Measurements from ENCODE around the gene MICALL2.

The MICALL2 gene

DNA sequence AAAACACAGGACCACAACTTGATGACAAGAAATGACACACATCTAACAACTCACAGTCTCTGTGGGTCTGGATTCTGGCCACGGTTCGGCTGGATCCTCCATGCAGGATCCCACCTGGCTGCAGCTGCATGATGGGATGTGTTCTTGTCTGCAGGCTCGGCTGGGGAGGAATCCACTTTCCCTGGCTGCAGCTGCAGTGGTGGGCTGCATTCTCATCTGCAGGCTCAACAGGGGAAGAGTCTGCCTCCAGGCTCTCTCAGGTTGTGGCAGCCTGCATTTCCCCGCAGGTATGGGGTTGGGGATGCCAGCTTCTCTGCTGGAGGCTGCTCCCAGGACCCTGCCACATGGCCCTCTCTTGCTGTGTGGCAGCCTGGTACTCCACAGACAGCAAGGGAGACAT is 64.9 kb downstream of the MICALL2 start:
- no peak for DNase-seq (ENCODE audit: low read depth)

GRCh38 chr7:1393421-1393820 is 65.8 kb downstream of the MICALL2 start:
- DNase-seq (ENCODE audit: low read depth), result no peak

GRCh38 chr7:1392556-1392955 is 66.7 kb downstream of the MICALL2 start:
- no peak for DNase-seq (ENCODE audit: low read depth)

DNA sequence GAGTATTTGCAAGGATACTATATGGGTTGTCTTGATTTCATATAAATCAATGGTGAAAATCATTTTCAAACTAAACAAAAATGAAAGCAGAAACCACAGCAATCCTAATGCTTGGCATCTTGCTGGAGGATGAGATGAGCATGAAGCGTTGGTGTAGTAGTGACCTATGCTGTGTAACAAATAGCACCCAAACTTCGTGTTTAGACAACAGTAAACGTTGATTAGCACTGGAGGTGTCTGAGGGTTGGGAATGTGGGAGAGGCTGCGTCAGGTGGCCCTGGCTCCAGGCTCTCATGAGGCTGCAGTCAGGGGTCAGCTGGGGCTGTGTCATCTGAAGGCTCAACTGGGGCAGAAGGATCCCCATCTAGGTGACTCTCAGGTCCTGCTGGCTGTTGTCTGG is 67.8 kb downstream of the MICALL2 start:
- no peak for DNase-seq (ENCODE audit: low read depth)

DNA sequence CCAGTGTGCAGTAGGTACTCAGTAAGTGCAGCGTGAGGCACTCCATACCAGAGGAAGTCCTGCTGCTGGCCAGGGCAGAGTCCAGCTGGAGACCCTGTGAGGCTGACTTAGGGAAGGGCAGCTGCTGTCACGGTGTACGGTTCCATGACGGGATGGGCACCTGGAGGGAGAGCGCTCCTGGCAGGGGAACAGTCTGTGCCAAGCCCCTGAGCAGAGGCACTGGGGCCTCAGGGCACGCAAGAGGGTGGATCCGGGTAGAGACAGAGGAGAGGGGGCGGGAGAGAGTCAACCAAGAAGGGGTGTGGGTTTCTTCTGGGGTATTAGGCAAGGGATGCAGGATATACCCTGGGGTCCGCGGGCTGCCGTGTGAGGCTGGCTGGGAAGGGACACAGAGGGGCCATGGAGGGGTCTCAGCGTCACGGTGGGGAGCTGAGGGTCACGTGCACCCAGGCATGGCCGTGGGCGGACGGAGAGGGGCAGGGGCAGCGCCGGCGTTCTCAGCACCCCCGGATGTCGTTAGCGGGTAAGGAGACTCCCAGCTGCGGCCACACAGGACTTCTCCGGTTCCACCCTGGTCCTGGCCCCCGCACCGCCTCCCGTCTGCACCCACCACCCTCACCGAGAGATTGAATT is 70.5 kb downstream of the MICALL2 start:
- no peak for DNase-seq (ENCODE audit: low read depth)

DNA sequence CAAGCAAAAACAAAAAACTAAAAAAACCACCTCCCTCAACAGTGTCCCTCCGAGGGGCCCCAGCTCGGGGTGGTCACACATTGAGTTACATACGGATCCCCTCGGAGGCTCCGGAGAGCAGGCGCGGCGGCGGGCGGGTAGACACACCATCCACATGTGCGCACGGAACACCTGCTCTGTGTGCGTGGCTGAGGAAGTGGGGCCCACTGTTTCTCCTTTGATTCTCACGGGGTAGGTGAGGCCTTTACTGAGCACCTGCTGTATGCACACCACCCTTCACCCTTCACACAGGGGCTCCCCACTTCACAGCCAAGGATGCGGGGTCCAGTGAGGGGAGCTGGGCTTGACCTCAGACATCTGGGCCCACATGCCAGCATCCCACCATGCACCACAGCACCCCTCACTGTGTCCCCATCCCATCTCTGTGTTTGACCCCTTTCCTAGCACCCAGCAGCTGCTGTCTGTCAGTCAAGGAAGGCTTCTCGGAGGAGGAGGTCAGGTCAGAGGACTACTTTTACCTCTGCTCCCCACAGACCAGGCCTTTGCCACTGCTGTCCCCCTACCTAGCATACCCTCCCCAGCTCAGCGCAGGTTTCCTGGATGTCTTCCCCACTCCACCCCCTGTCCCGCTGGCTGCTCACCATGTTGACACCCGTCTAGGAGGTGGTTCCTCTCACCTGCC is 71.1 kb downstream of the MICALL2 start:
- DNase-seq (ENCODE audit: low read depth), result no peak

- no peak for DNase-seq (ENCODE audit: low read depth)
Measured at GRCh38 chr7:1387261-1387660, 72.0 kb downstream of the MICALL2 start.

DNA sequence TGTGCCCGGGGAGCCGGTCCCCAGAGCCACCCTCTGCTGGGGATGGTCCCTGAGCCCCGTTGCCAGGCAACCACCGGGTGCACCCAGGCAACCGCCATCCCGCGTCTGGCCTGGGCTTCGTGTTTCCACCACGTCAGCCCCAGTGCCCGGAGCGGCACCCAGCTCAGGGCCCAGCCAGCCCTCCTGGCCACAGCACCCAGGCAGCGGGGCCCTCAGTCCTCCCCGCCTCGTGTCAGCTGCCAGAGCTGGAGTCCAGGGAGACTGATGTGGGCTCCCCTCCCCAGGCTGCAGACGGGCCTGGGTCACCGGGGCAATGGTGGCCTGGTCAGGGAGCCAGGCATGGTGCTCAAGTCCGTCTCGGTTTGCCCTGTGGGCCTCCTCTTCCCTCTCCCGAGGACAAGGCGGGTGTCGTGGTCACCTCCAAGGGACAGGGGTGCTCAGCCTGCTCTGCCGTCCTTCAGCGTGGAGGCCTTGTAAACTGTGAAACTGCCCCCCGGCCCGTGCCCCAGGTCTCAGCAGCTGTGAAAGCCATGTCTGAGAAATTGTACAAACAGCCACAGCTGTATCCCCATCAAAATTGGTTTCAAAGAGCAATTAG is 72.5 kb downstream of the MICALL2 start:
- DNase-seq (ENCODE audit: low read depth), result no peak

DNA sequence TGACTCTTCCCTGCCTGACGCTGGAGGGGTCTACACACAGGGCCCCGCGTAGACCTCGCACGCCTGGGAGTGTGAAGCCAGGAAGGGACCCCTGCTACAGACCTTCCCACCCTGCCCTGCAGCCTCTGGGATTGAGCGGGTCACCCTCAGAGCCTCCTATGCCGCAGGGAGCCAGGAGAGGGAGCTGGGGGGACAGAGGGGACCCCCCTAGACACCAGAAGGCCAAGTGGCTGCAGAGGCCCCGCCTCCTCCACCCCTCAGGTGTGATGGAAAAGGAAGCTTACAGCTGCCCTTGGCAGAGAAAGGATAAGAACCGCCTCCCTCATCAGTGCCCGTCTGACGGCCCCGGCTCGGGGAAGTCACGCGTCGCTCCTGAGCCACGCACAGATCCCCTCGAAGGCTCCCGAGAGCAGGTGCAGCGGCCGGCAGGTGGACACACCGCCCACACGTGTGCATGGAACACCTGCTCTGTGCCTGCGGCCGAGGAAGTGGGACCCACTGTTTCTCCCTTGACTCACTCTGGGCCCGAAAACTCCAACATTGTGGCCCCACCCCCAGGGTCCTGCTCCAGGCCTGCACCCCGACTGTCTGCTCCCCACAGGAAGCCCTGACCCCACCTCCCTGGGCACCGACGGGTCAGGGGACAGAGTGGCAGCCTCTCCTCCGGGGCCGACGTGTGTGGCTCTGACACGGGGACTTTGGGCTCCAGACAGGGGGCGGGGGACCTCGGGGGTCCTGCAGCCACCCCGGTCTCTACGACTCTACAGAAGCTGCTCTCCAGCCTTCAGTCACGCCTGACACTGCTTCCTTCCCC is 73.3 kb downstream of the MICALL2 start:
- DNase-seq (ENCODE audit: low read depth), result no peak

DNA sequence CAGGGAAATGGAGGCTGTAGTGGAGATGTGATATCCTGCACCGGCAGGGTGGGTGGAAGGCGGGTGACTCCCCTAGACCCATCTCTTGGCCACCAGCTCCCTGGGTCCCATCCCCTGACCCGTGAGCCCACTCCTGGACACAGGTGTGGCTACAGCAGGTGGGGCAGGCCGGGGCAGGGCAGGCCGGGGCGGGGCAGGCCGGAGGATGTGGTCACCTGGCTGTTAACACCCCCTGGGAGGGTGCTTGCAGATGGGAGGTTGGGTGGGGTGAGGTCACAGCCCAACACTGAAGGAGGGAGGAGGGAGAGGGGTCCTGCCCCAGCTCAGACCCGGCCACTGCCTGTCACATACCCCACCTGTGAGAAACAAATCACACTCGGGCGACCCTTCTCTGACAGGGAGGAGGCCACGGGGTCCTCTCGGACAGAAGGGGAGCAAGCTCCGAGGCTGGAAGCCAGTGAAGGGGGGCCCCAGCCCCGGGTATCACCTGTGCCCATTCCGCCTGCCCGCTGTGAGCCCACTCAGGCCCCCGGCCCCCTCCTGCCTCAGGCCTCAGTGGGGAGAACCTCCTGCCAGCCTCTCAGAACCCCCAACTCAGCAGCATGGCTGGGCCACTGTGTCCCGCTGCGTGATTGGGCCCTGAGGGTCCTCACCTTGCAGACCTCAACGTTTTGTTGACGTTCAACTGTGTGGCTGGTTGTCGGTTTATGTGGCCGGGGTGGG is 74.0 kb downstream of the MICALL2 start:
- DNase-seq (ENCODE audit: low read depth), result no peak

All from activated T-cell treated with anti-CD3 and anti-CD28 coated beads for 1 hour (primary cell).